ENCODE measurements around the gene MMP24. TPM values are rescaled to one million over a fixed set of nuclear protein-coding genes. Genes with fewer than 3 reads are reported as not detected.

Gene MMP24
- total and polyA plus RNA-seq, 2 experiments from 2014 or later: 0.69 to 1.2 TPM

GRCh38 chr20:35243986-35244385, 17.5 kb downstream of the MMP24 start:
- Histone ChIP-seq H4K20me1 (ENCODE audit: insufficient read depth, poor library complexity, severe bottlenecking) (no peaks in the 10 kb centered on the region), H3K27me3 (no peaks in the 10 kb centered on the region), H3K9me2 (replicated peaks; ENCODE audit: insufficient read depth) (no peaks in the 10 kb centered on the region), H3K9me3 (ENCODE audit: low read depth) (no peaks in the 10 kb centered on the region), H3K4me3 (no peak overlapping the region), H3K4me1 (ENCODE audit: insufficient read depth) (no peaks in the 10 kb centered on the region), H2AFZ (no peak overlapping the region), H3K36me3 (replicated peaks; ENCODE audit: insufficient read depth, low read depth) (no peaks in the 10 kb centered on the region), H3K27ac (no peak overlapping the region), H3K4me2 (no peak overlapping the region), H3K79me2 (no peaks in the 10 kb centered on the region)
- TF ChIP-seq EZH2phosphoT487 (IDR thresholded peaks at IDR 0.05; ENCODE audit: low read depth, severe bottlenecking, unreplicated experiment) (no peak), CTCF (IDR thresholded peaks at IDR 0.05; ENCODE audit: poor library complexity) (no peak), EZH2 (IDR thresholded peaks at IDR 0.05; ENCODE audit: borderline replicate concordance) (no peak)
- 59% methylated on average over 2 of the region's 2 CpGs for WGBS (ENCODE audit: low lambda C conversion rate, missing lambda C conversion rate)
- DNase-seq (ENCODE audit: low spot score): no peak

- no peaks in the 10 kb centered on the region for H3K36me3 ChIP-seq (replicated peaks; ENCODE audit: insufficient read depth, low read depth)
- no peaks in the 10 kb centered on the region for H4K20me1 ChIP-seq (ENCODE audit: insufficient read depth, poor library complexity, severe bottlenecking)
- H3K79me2 ChIP-seq: no peaks in the 10 kb centered on the region
- H3K9me3 ChIP-seq (ENCODE audit: low read depth): no peaks in the 10 kb centered on the region
- 77% methylated on average over 12 of the region's 12 CpGs for WGBS (ENCODE audit: low lambda C conversion rate, missing lambda C conversion rate)
- H3K27ac ChIP-seq: no peak overlapping the region
- H3K4me3 ChIP-seq: no peak overlapping the region
- no peaks in the 10 kb centered on the region for H3K4me1 ChIP-seq (ENCODE audit: insufficient read depth)
- DNase-seq (ENCODE audit: low spot score): no peak
- H2AFZ ChIP-seq: no peak overlapping the region
- TF ChIP-seq CTCF (IDR thresholded peaks at IDR 0.05; ENCODE audit: poor library complexity) (no peak), EZH2 (IDR thresholded peaks at IDR 0.05; ENCODE audit: borderline replicate concordance) (no peak), EZH2phosphoT487 (IDR thresholded peaks at IDR 0.05; ENCODE audit: low read depth, severe bottlenecking, unreplicated experiment) (no peak)
- H3K27me3 ChIP-seq: no peaks in the 10 kb centered on the region
- H3K9me2 ChIP-seq (replicated peaks; ENCODE audit: insufficient read depth): no peaks in the 10 kb centered on the region
- no peak overlapping the region for H3K4me2 ChIP-seq
These were observed 20.2 kb downstream of the MMP24 start for GRCh38 chr20:35246723-35247122.

GRCh38 chr20:35248641-35249475, 22.4 kb downstream of the MMP24 start:
- H3K9me2 ChIP-seq (replicated peaks; ENCODE audit: insufficient read depth): no peaks in the 10 kb centered on the region
- no peak overlapping the region for H3K4me2 ChIP-seq
- no peak overlapping the region for H2AFZ ChIP-seq
- H3K4me3 ChIP-seq: no peak overlapping the region
- no peak overlapping the region for H3K27ac ChIP-seq
- no peaks in the 10 kb centered on the region for H3K9me3 ChIP-seq (ENCODE audit: low read depth)
- H3K4me1 ChIP-seq (ENCODE audit: insufficient read depth): no peaks in the 10 kb centered on the region
- TF ChIP-seq EZH2 (IDR thresholded peaks at IDR 0.05; ENCODE audit: borderline replicate concordance) (no peak), EZH2phosphoT487 (IDR thresholded peaks at IDR 0.05; ENCODE audit: low read depth, severe bottlenecking, unreplicated experiment) (no peak), CTCF (IDR thresholded peaks at IDR 0.05; ENCODE audit: poor library complexity) (no peak)
- WGBS (ENCODE audit: low lambda C conversion rate, missing lambda C conversion rate): 83% methylated on average over 9 of the region's 9 CpGs
- no peak for DNase-seq (ENCODE audit: low spot score)
- no peaks in the 10 kb centered on the region for H3K27me3 ChIP-seq
- no peaks in the 10 kb centered on the region for H3K79me2 ChIP-seq
- no peaks in the 10 kb centered on the region for H3K36me3 ChIP-seq (replicated peaks; ENCODE audit: insufficient read depth, low read depth)
- no peaks in the 10 kb centered on the region for H4K20me1 ChIP-seq (ENCODE audit: insufficient read depth, poor library complexity, severe bottlenecking)
